ENCODE measurements around the gene TJP2. TPM values are rescaled to one million over a fixed set of nuclear protein-coding genes. Genes with fewer than 3 reads are reported as not detected.

TJP2 gene
- 152 and 405 TPM in 2 replicates for total RNA-seq

DNA sequence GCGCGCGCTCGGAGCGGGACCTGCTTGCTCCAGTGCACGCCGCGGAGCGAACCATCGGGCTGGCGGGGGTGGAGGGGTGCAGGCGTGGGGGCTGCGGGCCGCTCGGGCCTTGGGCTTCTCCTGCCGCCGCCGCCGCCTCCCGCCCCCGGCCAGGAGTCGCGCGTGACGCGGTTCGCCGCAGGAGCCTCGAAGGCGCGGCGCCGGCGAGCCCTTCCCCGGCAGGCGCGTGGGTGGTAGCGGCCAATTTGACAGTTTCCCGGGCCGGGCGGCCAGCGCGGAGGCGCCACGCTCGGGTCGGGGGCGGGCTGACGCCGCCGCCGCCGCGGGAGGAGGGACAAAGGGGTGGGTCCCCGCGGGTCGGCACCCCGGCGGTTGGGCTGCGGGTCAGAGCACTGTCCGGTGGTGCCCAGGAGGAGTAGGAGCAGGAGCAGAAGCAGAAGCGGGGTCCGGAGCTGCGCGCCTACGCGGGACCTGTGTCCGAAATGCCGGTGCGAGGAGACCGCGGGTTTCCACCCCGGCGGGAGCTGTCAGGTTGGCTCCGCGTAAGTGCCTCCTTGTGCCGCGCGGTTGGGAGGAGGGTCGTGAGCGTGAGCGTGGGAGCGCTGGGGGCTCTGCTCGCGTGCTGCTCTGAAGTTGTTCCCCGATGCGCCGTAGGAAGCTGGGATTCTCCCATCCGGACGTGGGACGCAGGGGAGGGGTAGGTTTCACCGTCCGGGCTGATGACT, at the start of gene TJP2:
Gene TJP2 (plus strand): TSS at position 387 of the 725 bp plus-strand sequence. CDS start 96 bp downstream, at position 483.
- DNase-seq (ENCODE audit: low read depth) = no peak

DNA sequence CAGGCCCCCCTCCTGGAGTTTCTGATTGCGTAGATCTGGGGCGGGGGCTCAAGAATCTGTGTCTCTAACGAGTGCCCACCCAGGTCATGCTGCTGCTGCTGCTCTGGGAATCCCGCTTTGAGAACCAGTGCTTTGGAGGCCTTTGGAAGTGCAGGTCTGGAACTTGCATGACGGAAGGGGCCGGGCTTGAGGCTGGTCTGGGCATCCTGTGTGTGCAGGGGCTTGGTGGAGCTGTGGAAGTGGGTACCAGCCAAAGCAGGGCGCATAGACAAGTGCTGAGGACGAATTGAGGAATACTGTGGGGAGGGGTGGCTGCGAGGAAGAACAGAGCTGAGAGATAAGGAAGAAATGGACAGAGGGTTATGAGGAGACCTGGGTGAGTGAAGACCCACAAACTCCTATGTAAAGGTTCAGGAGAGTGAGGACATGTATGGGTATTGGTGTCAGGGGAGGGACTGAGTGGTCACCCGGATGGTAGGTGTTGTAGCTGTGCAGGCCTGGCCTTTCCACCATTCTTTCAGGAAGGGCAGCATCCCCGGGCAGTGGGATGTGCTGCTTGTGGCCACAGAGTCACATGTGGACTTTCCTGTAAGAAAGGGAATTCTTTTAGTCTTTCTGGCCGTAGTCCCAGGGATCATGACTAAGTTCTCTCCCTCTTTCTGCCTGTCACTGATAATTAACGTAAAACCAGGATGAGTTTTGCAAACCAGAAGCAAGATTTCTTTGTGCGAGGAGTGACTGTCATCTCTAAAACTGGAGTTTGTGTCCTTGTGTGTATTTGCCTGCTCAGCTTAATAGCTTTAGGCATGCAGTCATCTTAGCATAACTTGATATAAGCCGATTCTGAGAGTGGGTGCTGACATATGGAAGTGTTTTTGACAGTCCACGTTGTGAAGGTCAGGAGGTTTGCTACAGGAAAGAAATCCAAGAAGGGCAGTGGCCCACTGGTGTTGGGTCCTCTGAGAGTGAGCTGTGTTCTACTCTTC, 43.3 kb upstream of the TJP2 start:
- DNase-seq (ENCODE audit: low read depth) = peak; percentile 92

DNA sequence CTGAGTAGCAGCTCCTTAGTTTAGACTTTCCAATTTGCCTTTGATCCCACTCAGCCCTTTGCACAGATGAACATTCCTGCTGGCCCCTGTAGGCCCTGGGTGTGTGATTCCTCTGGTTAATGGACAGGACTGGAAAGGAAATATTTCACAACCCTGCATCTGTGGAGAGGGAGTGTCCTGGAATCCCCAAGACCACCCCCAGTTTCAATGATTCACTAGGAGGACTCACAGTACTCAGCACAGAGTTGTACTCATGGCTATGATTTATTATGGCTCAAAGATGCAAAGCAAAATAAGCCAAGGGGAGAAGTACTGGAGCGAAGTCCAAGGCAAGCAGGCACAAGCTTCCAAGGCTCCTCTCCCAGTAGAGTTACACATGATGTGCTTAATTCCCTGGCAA, 42.4 kb upstream of the TJP2 start:
- DNase-seq (ENCODE audit: low read depth) = peak; percentile 100

DNA sequence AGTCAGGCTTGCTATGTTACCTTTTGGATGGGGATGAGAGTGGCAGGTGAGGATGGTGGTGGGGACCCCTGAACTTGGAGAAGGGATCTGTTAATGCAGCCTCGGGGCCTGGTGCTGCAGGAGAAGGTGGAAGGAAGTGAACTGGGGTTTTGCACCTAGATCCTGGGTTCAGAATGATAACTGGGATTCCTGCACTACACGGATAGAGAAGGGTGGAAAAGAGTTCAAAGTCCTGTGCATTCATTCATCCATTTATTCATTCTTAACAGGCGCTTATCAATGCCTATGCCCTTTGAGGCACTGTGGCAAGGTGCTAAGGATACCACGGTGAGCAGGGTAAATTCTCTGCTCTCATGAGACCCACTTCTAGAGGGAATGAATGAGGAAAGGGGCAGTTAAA, 41.7 kb upstream of the TJP2 start:
- no peak for DNase-seq (ENCODE audit: low read depth)

DNA sequence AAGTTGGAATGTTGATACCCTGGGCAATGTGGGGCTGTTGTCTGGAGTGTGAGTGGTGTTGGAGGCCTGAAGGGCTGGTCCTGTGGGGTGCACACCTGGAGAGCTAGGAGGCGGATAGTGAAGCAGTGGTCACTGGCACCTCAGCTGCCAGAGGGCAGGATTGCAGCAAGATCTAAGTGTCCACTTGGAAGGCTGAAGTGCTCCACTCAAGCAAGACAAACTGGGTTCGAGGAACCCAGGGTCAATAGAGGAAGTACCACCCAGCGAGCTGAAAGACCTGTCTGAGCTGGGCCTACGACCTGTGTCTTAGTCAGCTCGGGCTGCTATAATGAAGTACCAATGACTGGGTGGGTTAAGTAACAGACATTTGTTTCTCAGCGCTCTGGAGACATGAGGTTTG, 39.7 kb upstream of the TJP2 start:
- DNase-seq (ENCODE audit: low read depth) = no peak

DNA sequence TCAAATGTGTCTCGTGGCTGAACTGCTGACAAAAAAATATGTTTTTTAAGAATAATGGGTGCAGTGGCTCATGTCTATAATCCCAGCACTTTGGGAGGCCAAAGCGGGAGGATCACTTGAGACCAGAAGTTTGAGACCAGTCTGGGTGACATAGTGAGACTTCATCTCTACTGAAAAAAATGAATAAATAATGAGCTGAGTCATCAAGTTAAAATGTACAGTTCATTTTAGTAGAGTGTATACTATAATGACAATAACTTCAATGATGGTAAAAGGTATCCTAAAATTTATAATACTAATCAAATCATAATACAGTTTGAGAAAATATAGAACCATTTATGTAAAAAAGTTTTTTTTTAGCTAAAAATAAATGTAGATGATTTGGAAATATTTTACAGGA, 37.9 kb upstream of the TJP2 start:
- DNase-seq (ENCODE audit: low read depth) = no peak

DNA sequence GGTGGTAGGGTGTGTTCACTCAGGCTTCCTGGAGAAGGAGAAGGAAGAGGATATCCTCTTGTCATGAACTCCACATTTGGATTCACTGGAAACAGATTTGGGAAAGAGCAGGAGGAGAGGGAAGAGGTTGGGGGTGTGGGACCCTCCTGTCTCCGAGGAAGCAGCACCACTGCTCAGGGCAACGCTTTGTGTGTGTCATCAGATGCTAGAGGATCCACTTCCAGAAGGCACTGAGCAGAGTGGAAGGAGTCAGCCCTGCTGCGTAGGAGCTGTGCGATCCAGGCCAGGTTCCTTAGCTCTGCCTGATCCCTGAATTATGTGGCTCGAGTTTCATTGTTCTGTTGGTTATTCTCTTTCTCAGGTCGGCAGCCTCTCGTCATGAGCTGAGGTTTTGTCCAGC, 37.3 kb upstream of the TJP2 start:
- no peak for DNase-seq (ENCODE audit: low read depth)

DNA sequence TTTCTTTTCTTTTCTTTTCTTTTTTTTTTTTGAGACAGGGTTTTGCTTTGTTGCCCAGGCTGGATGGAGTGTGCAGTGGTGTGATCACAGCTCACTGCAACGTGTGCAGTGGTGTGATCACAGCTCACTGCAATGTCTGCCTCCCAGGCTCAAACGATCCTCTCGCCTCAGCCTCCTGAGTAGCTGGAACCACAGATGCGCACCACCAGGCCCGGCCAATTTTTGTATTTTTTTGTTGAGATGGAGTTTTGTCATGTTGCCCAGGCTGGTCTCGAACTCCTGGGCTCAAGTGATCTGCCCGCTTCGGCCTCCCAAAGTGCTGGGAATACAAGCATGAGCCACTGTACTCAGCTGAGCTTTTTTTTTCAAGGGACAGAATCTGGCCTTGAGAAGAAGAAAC, 36.8 kb upstream of the TJP2 start:
- no peak for DNase-seq (ENCODE audit: low read depth)

DNA sequence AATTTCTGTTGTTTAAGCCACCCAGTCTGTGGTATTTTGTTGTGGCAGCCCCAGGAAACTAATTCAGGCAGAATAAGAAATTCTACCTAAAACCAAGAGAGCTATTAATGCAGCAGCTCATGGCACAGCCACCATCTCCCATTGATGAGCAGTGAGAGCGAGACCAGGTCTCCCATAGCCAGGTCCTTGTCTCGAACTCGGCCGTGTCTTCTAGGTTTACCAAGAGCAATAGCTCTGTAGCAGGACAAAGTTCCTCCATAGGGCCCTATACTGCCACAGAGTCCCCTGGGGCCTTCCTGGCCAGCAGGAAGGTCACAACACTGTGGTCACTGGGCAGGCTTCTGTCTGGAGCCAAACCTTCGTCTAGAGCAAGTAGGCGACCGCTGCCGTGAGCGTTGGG, 34.5 kb upstream of the TJP2 start:
- no peak for DNase-seq (ENCODE audit: low read depth)

DNA sequence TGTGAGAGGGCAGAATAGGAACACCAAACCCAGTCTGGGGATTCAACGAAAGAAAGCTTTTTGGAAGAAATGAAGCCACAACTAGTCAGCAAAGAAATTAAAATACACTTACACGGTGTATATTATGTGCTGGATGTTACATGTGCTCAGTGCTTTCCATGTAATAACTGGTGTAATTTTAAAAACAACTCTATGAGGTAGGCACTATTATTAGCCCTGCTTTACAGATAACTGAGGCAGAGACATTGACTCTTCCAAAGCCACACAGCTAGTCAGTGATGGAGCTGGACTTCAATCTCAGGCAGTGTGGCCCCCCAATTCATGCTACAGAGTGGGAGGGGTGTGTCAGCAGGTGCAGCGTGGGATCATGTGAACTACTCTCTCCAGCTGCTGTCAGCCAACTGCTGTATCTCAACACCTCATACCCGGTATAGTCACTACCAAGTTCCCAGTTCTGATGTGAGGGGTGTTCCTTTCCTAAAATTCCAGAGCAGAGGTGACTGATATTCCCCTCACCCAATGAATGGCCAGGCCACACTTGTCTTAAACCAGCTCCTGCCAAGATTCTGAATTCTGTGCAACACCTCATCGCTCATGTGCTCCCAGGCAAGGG, 33.8 kb upstream of the TJP2 start:
- DNase-seq (ENCODE audit: low read depth) = no peak

DNA sequence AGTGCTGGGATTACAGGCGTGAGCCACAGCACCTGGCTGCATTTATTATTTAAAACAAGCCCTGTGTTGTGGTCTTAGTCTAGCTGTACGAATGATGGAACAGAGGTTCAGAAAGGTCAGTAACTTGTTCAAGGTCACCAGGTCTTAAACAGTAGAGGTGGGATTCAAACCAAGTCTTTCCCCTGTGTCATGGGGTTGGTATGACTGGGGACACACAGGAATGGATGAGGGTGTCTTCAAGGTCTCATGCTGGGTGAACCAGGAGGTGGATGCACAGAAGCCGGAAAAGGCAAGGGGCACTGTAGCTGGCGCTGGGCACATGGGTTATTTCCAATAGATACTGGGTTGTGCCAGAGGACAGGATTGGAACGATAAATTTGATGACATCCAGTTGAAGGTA, 32.2 kb upstream of the TJP2 start:
- DNase-seq (ENCODE audit: low read depth) = no peak

DNA sequence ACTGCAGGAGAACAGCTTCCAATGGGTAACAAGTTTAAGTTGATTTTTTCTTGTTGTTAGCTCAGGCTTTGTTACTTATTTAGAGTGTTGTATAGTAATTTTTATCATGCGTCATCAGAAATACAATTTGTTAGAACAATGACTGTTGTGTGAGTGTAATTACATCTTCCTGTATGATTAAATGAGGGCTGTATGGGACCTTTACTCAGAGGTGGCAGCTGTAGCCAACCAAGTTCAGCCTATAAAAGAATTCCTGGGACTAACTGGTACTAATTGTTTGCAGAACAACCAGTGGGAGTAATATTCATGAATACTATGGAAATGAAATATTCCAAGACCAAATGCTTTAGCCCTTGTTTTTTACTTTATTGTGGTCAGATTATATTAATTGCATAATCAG, 30.8 kb upstream of the TJP2 start:
- peak; percentile 22 for DNase-seq (ENCODE audit: low read depth)

DNA sequence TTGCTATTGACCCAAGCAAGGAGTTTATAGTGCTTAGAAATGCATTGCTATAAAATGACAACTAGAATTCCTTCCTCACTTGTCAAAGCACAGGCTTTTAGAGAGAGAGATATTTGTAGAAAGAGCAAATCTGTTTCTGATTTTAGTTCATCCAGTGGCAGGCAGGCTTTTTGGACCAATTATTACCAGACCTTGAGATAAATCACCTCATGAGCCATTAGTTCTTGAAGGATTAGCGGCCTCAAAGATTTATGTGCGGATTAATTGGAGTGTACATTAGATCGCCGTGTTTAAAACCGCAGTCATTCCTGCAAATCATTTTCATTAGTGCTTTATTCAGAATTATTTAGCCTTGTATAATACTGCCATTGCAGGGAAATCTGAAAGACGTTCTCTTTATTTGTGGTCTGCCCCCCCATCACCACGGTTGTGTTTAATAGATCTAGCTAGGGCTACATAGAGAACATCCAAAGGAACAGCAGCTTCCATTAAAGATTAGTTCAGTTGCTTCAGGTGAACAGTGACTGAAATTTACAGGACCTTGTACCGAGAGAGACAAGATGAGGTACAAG, 28.8 kb upstream of the TJP2 start:
- no peak for DNase-seq (ENCODE audit: low read depth)

DNA sequence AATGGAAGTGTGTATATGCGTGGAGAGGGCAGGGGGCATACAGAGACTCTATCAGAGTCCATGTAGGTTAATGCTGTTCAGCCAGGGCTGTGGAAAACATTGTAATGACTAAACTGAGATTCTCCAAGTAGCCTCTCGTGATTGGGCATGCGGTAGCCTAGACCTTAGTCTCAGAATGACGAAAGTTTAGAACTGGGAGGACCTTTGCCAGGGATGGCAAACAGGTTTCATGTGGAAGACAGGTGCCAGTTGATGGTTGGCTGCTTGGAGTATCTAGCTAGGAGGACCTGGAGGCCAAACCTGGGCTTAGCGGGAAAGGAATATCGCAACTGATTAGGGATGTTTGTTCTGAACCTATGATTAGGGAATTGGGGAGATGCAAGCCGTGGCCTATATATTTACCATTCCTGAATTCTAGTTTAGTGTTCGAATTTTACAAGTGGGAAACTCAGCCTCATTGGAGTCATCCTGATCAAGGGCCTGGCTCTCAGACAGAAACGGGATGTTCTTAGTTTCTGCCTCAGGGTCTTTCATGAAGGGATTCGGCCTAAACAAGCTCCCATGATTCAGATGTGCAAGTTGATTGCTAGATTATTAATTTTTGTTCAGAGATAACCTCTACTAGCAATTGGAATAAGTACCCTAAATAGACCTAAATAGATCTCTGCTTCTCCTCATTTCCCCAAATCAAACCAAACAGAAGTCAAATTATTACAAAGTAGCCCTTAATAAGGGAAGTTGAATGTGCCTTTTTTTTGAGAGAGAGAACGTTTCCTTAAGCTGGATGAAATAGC, 26.8 kb upstream of the TJP2 start:
- DNase-seq (ENCODE audit: low read depth) = no peak

DNA sequence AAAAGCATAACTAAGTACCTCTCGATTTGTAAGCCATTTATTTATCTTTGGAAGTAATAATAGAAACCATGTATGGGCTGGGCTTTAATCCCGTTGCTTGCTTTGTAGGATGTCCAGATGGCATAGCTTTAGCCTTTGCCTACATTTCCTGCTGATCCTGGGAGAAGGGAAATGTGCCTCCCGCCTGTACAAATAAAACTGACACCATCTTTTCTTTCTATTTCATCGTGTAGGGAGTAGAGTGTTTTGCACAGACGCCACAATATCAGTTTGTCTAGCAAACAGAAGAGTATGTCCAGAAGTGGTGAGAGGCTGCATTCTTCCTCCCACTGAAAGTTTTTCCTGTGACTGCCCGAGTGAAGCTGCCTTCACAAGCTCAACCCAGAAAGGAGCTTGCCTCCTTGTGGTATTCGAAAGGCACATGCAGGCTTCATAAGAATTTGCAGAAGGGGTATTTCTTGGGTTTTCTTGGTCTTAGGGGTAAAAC, 24.7 kb upstream of the TJP2 start:
- DNase-seq (ENCODE audit: low read depth) = peak; percentile 74

DNA sequence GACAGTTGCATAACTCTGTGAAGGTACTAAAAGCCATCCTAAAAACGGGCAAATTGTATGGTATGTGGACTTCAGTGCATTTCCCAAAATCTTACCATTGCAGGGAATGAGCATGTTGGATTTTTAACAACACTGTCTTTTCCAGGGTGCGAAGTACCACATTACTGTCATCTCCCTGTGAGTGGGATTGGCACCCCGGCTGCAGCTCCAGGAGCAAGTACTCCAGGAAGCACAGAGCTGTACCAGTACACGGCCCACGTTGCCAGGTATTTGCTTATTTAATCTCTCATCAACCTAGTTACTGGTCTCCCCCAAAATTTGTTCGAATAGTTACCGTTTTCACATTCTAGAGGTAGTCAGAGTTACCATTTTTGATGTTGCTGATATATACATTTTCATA, 22.6 kb upstream of the TJP2 start:
- DNase-seq (ENCODE audit: low read depth) = no peak

DNA sequence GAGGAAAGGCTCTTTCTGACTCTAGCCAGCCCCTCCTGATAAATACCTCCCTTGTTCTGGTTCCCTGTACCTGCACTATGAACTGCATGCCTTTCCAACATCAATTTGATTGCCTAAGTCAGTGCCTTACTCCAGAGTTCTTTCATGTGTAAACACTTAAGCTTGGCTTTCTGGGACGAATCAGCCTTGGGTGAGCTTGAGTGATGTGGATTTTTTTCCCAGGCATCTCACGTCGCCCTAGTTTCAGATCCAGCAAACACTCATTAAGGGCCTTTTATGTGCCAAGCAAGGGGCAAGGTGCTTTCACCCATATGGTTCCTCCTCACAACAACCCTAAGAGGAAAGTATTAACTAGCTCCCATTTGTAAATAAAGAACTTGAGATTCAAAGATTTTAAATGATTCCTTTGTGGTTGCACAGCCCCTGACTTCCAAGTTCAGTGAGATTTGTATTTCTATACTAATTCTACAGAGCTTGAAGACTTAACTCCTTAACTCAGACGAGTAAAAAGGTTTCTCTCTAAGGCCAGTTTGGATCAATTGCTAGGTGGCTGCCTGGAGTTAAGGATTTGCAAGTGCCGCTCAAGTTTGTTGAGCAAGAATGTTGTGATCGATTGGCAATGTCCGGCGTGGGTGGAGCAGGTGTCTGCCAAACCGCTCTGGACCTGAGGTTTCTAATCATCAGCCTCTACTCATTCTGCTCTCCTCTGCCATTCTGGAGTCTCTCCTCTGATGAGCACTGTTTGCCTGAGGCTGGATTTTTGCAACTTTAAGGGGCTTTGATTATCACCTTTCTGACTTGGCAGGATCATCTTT, 20.2 kb upstream of the TJP2 start:
- DNase-seq (ENCODE audit: low read depth) = peak; percentile 65

DNA sequence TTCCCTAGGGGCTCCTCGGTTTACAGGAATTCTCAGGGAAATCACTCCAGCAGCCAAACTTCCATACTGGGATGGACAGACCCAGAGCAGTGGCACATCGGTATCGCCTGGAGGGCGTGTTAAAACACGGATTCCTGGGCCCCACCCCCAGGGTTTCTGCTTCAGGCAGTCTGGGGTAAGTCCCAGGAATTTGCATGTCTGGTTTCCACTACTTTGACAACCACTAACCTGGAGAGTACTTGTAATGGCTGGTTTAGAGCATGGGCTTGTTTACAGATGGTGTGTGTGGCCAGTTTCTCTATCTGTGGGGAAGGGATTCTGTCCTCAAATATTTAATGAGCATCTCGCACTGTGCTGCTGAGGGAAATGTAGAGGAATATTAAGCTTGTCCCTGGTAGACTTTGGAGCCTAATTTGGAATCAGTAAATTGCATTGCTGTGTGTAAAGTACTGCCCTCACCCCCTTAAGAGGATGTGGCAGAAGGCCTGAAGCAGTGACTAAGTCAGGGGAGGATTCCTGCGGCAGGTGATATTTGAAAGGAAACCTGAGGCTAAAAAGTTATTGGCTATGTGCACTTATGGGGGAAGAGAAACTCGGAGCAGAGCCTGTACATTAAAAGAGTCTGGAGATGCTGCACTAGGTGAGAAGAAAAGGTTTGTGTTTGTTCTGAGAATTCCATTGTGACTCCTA, 18.6 kb upstream of the TJP2 start:
- peak; percentile 63 for DNase-seq (ENCODE audit: low read depth)

DNA sequence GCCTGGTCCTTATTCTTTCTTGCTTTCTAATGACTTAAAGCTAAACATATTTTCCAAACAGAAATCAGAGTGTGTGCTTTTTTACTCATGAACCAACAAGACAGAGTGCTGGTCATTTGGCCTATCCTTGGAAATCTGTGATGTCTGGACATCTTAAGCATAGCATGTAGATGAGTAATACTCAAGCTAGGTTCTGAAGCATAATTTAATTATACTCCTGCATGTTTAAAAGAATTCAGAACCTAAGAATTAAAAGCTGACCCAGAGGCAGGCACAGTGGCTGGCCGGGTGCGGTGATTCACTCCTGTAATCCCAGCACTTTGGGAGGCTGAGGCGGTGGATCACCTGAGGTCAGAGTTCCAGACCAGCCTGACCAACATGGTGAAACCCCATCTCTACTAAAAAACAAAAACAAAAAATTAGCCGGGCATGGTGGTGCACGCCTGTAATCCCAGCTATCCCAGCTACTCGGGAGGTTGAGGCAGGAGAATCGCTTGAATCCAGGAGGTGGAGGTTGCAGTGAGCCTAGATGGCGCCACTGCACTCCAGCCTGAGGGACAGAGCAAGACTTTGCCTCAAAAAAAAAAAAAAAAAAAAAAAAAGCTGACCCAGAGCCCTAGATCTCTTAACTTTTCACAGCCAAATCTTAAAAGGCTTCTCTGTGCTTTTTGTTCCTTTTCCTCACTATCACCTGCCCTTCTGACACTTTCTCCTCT, 16.2 kb upstream of the TJP2 start:
- DNase-seq (ENCODE audit: low read depth) = peak; percentile 69
